Heart right ventricle (tissue), 16 donors: ENCODE measurements around the gene RTEL1. TPM values are rescaled to one million over a fixed set of nuclear protein-coding genes. Genes with fewer than 3 reads are reported as not detected.

Source experiments
- ATAC-seq, 8 donors: fragments of 200-7000 bp; cut with Tn5 transposase; one replicate each; pipeline ENCODE4 v1.9.1; 2020; ENCODE audit warnings: mild to moderate bottlenecking in 8 of 8, moderate library complexity in 8 of 8, moderate number of reproducible peaks in 1 of 8
- DNase-seq, 2 donors: peaks; one replicate each; pipeline ENCODE4 v3.0.0-alpha.2; 2020
- H3K27ac ChIP-seq, 10 donors: fragments of 200-600 bp; sonication (generic) in 2 of 10; one replicate each; pipeline versions ENCODE4 v1.5.0 to v1.8.0; 2020 to 2022; ENCODE audit warnings: mild to moderate bottlenecking in 3 of 10
- H3K27me3 ChIP-seq, 7 donors: fragments of 200-600 bp; one replicate each; pipeline ENCODE4 v1.8.0; 2021 to 2022; ENCODE audit warnings: mild to moderate bottlenecking in 2 of 7
- H3K36me3 ChIP-seq, 9 donors: fragments of 200-600 bp; sonication (generic) in 1 of 9; one replicate each; pipeline versions ENCODE4 v1.5.0 to v1.8.0; 2020 to 2022; ENCODE audit warnings: mild to moderate bottlenecking in 2 of 9
- H3K4me1 ChIP-seq, 9 donors: fragments of 200-600 bp; sonication (generic) in 1 of 9; one replicate each; pipeline versions ENCODE4 v1.5.0 to v1.8.0; 2020 to 2022; ENCODE audit warnings: mild to moderate bottlenecking in 4 of 9
- H3K4me3 ChIP-seq, 10 donors: fragments of 200-600 bp; sonication (generic) in 2 of 10; one replicate each; pipeline versions ENCODE4 v1.5.0 to v1.8.0; 2020 to 2022; ENCODE audit warnings: mild to moderate bottlenecking in 7 of 10, moderate library complexity in 2 of 10
- H3K9me3 ChIP-seq, 11 donors: fragments of 200-600 bp in 10 of 11; sonication (generic) in 2 of 11; one replicate each; pipeline versions ENCODE4 v1.5.0 to v1.8.0; 2013 to 2022; ENCODE audit warnings: mild to moderate bottlenecking in 2 of 11, control low read depth in 1 of 11, moderate library complexity in 1 of 11
- WGBS, 2 donors: extraction: QIAGEN DNeasy Blood & Tissue Kit; methylation state at CpG; one replicate each; pipeline ENCODE4 v1.1.7; 2013; ENCODE audit warnings: inconsistent platforms in 1 of 2; 5-methylcytosine and 5-hydroxymethylcytosine counted together
- intact Hi-C, 10 donors: fragments of 100-400 bp; cut with DNase I; formaldehyde crosslinking; loops; one replicate each; pipeline versions ENCODE4 v1.11.1 to v1.14.2; 2022
- polyA plus RNA-seq, 2 donors: library from polyadenylated mRNA; stranded (reverse); fragments of 200-250 nt; gene quantifications; one replicate each; pipeline ENCODE4 v1.2.3, GENCODE V29; 2013
- total RNA-seq, 10 donors: library from RNA; stranded (reverse); fragmentation: NEBNext Ultra II Directional in 3 of 10; extraction: Animal tissue kit (Norgen Biotek cat#: 25700) in 3 of 10; gene quantifications; one replicate each; pipeline versions ENCODE4 v1.2.1 to v1.2.4, GENCODE V29; 2021 to 2023
- TF ChIP-seq, protein P1 (sequence below), 9 donors: fragments of 200-600 bp; sonication (generic) in 2 of 9; IDR thresholded peaks; one replicate each; pipeline versions ENCODE4 v1.5.0 to v1.8.0; 2021 to 2022; ENCODE audit warnings: antibody characterized with exemption in 9 of 9, mild to moderate bottlenecking in 5 of 9, moderate library complexity in 1 of 9
- donor health status: Arrhythmogenic right ventricular cardiomyopathy.
- donor health status: ischemic (EF 13 %, LVEDD 7.1; RV severe dilation, severe dysfunction).
- donor health status: healthy with polysubstance abuse.
- donor health status: DM: no; HTN: yes; CAD: no.
- donor health status: DM: no; HTN: no; CAD: no.
- donor health status: ischemic (EF 25% LVEDD 6.9; RV normal size, moderate dysfunction).
- donor health status: ischemic (EF 25% LVEDD 5.7; RV mildly dilated, moderate dysfunction).
- donor health status: healthy.
- donor health status: DM: yes; HTN: yes; CAD: no.
- donor health status: Ischemic cardiomyopathy.
- donor health status: ischemic (EF 35%, LVEDD 5.7; RV mildly dilated, moderate dysfunction).
- donor health status: nonischemic (EF 11% LVEDD 7.7; RV severe dilation, severe dysfunction).
- donor health status: DM: yes; HTN: yes; CAD: no.
- donor health status: PGD.
- donor health status: ischemic (EF 29% LVEDD 5.4; RV normal size, mild dysfunction).
- donor health status: nonischemic (EF 23%, LVEDD 6.1; RV moderate dilation, normal function).

Gene RTEL1
- total and polyA plus RNA-seq, 12 donors = 5.3 to 18.8 (median 10.3) TPM

DNA sequence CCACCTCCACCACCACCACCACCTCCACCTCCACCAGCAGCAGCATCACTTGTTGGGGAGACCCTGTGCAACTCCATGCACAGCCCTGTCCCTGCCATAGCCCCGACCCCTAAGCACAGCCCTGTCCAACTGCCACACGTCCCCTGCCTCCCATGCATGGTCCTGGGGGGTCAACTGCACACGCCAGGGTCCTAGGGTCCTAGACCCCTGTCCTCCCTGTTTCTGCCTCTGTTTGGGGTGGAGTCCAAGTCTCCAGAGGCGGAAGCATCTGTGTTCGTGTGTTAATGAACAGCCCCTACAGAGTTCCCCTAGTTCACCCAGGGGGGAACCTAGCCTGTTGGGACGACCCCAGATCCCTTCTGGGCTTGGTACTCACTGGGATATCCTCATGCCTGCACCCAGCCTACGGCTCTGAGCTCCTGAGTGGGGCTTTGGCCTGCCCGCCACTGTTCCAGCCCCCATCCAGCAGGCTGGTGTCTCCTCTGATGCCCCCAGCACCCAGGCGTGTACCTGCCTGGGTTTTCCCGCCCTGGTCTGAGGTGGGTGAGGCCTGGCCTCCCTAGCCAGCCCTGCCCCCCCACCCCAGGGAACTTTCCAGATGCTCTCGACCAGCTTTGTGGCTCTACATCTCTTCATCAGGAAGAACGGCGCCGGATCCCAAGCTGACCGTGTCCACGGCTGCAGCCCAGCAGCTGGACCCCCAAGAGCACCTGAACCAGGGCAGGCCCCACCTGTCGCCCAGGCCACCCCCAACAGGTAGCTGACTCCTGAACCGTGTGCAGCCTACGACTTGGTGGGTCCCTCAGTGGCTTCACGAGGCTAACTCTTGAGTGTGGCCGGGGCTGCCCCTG lies 35.8 kb downstream of the RTEL1 start:
- ATAC-seq = no peak
- Histone ChIP-seq H3K4me3 (no peak overlapping the region), H3K4me1 (peaks cover 16 to 56% (median 46%) of the 10 kb centered on the region in 9 donors), H3K27me3 (no peaks in the 10 kb centered on the region), H3K9me3 (no peaks in the 10 kb centered on the region), H3K27ac (peak overlapping the region in 1 of 10 donors; percentile 10), H3K36me3 (peaks cover 0 to 40% (median 5%) of the 10 kb centered on the region in 9 donors)
- peak in 1 of 2 donors; percentile 11 for DNase-seq
- TF ChIP-seq, protein P1, sequence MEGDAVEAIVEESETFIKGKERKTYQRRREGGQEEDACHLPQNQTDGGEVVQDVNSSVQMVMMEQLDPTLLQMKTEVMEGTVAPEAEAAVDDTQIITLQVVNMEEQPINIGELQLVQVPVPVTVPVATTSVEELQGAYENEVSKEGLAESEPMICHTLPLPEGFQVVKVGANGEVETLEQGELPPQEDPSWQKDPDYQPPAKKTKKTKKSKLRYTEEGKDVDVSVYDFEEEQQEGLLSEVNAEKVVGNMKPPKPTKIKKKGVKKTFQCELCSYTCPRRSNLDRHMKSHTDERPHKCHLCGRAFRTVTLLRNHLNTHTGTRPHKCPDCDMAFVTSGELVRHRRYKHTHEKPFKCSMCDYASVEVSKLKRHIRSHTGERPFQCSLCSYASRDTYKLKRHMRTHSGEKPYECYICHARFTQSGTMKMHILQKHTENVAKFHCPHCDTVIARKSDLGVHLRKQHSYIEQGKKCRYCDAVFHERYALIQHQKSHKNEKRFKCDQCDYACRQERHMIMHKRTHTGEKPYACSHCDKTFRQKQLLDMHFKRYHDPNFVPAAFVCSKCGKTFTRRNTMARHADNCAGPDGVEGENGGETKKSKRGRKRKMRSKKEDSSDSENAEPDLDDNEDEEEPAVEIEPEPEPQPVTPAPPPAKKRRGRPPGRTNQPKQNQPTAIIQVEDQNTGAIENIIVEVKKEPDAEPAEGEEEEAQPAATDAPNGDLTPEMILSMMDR (IDR thresholded peaks at IDR 0.05) = no peak
- intact Hi-C loops = no loop called here
- WGBS, 2 donors = 90 to 96% methylated on average over 21 of the region's 21 CpGs

DNA sequence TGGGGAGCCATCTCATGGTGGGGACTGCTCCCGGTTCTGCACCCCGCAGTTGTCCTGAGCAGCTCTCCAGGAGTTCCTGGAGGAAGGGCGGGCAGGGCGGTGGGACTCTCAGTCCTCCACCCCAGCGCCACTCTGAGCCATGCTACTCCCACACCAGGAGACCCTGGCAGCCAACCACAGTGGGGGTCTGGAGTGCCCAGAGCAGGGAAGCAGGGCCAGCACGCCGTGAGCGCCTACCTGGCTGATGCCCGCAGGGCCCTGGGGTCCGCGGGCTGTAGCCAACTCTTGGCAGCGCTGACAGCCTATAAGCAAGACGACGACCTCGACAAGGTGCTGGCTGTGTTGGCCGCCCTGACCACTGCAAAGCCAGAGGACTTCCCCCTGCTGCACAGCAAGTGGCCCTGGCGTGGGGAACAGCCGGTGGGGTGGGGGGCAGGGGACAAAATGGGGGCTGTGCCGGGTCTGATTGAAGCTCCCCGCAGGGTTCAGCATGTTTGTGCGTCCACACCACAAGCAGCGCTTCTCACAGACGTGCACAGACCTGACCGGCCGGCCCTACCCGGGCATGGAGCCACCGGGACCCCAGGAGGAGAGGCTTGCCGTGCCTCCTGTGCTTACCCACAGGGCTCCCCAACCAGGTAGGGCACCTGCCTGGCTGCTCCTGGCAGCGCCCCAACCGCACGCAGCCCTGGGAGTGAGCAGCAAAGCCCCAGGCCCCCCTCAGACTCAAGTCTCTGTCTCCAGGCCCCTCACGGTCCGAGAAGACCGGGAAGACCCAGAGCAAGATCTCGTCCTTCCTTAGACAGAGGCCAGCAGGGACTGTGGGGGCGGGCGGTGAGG lies 36.7 kb downstream of the RTEL1 start:
- H3K4me3 ChIP-seq = no peak overlapping the region
- TF ChIP-seq, protein P1 (IDR thresholded peaks at IDR 0.05) = no peak
- peak overlapping the region in 6 of 10 donors; percentile 15 to 93 (median 74) for H3K27ac ChIP-seq

DNA sequence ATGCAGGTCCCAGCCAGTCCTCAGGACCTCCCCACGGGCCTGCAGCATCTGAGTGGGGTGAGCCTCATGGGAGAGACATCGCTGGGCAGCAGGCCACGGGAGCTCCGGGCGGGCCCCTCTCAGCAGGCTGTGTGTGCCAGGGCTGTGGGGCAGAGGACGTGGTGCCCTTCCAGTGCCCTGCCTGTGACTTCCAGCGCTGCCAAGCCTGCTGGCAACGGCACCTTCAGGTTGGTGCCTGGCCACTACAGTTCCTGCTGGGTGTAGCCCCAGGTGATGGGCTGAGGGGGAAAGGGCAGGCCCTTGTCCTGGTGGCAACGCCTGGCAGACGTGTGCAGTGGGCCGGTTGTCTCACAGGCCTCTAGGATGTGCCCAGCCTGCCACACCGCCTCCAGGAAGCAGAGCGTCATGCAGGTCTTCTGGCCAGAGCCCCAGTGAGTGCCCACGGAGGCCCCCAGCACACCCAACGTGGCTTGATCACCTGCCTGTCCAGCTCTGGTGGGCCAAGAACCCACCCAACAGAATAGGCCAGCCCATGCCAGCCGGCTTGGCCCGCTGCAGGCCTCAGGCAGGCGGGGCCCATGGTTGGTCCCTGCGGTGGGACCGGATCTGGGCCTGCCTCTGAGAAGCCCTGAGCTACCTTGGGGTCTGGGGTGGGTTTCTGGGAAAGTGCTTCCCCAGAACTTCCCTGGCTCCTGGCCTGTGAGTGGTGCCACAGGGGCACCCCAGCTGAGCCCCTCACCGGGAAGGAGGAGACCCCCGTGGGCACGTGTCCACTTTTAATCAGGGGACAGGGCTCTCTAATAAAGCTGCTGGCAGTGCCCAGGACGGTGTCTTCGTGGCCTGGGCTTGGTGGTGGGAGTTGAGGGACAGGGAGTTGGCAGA lies 37.6 kb downstream of the RTEL1 start:
- Histone ChIP-seq H3K36me3 (peaks cover 0 to 55% (median 5%) of the 10 kb centered on the region in 9 donors), H3K27ac (peak overlapping the region in 9 of 10 donors; percentile 68 to 93 (median 77)), H3K27me3 (no peaks in the 10 kb centered on the region), H3K4me3 (no peak overlapping the region), H3K4me1 (peaks cover 22 to 64% (median 53%) of the 10 kb centered on the region in 9 donors), H3K9me3 (no peaks in the 10 kb centered on the region)
- DNase-seq (peak; percentile 73 to 80), ATAC-seq (peak; percentile 36 to 82 (median 56))
- intact Hi-C loops = no loop called here
- WGBS, 2 donors = 59 to 68% methylated on average over 25 of the region's 25 CpGs
- TF ChIP-seq, protein P1 (IDR thresholded peaks at IDR 0.05) = peak in 1 of 9 donors; percentile 7

More for the DNA sequence above, 36.7 kb downstream of the RTEL1 start:
- intact Hi-C loops = no loop called here
- ATAC-seq = no peak
- no peaks in the 10 kb centered on the region for H3K27me3 ChIP-seq
- H3K36me3 ChIP-seq = peaks cover 0 to 47% (median 5%) of the 10 kb centered on the region in 9 donors
- WGBS, 2 donors = 87 to 89% methylated on average over 37 of the region's 37 CpGs
- peaks cover 22 to 61% (median 51%) of the 10 kb centered on the region in 9 donors for H3K4me1 ChIP-seq
- no peaks in the 10 kb centered on the region for H3K9me3 ChIP-seq
- DNase-seq = peak in 1 of 2 donors; percentile 21
